Mesodermal cell (in vitro differentiated cells): ENCODE results near the gene IPCEF1.
A peak's percentile ranks its signal among the peaks of the same experiment; 100 is the strongest.
"Not testable (repeated sequence)": the region's sequence is repeated elsewhere in the genome, so short reads cannot be mapped to it uniquely, and the experiment has no call there.

Experiments used
- H3K27ac ChIP-seq: 2 replicates; pipeline ENCODE4 v1.7.0; 2013; ENCODE audit warnings: mild to moderate bottlenecking, low read depth, low read length, moderate library complexity; ENCODE audit not compliant: severe bottlenecking
- H3K36me3 ChIP-seq: 2 replicates; pipeline ENCODE4 v1.7.1; 2013; ENCODE audit warnings: mild to moderate bottlenecking, low read length, moderate library complexity; ENCODE audit not compliant: control insufficient read depth, insufficient read depth
- H3K4me1 ChIP-seq: one replicate; pipeline ENCODE4 v1.7.1; 2013; ENCODE audit warnings: mild to moderate bottlenecking, low read length; ENCODE audit not compliant: insufficient read depth, control insufficient read depth, poor library complexity, severe bottlenecking
- H3K4me3 ChIP-seq: 2 replicates; pipeline ENCODE4 v1.7.0; 2013; ENCODE audit warnings: low read length, control low read depth, mild to moderate bottlenecking; ENCODE audit not compliant: insufficient read depth, poor library complexity, severe bottlenecking; ENCODE audit errors: extremely low read depth
- H3K9me3 ChIP-seq: 2 replicates; pipeline ENCODE4 v1.7.1; 2013; ENCODE audit warnings: mild to moderate bottlenecking, low read length, moderate library complexity; ENCODE audit not compliant: control insufficient read depth
- WGBS, 2 experiments: methylation state at CpG; one replicate each; pipeline ENCODE4 v1.1.5; 2013; ENCODE audit warnings: missing lambda C conversion rate in 2 of 2; ENCODE audit not compliant: insufficient coverage in 2 of 2; 5-methylcytosine and 5-hydroxymethylcytosine counted together

IPCEF1 gene

DNA sequence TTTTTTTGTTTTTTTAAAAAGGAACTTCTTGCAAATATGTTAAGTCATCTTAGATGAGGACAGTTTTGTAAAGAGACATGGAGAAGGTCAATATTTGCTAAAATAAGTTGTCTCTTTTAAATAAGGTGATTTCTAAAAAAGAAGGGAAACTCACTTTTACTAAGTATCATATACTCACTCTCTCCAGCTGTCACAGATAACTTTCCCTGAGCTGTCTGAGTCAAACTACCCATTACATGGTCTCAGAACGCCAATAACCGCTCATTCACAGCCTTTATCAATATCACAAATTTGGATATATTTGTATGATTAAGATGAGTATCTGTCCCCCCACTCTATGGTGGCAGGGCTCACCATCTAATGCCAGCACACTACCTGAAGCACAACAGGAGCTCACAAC is 47.6 kb downstream of the IPCEF1 start:
- WGBS, 2 experiments = no CpG with 5 or more reads among the region's 2 CpGs

GRCh38 chr6:154307696-154308425 is 48.7 kb downstream of the IPCEF1 start:
- 76 to 88% methylated on average over 2 to 3 of the region's 7 CpGs for WGBS, 2 experiments
- no peak overlapping the region for H3K27ac ChIP-seq
- no peaks in the 10 kb centered on the region for H3K9me3 ChIP-seq
- H3K4me1 ChIP-seq = no peaks in the 10 kb centered on the region
- no peak overlapping the region for H3K4me3 ChIP-seq
- no peaks in the 10 kb centered on the region for H3K36me3 ChIP-seq

More for the DNA sequence above, 47.6 kb downstream of the IPCEF1 start:
- no peaks in the 10 kb centered on the region for H3K36me3 ChIP-seq
- no peaks in the 10 kb centered on the region for H3K9me3 ChIP-seq
- no peaks in the 10 kb centered on the region for H3K4me1 ChIP-seq
- no peak overlapping the region for H3K4me3 ChIP-seq
- H3K27ac ChIP-seq = no peak overlapping the region

GRCh38 chr6:154307147-154307546 is 49.5 kb downstream of the IPCEF1 start:
- not testable (repeated sequence) for H3K4me3 ChIP-seq, H3K36me3 ChIP-seq, H3K27ac ChIP-seq, H3K4me1 ChIP-seq, H3K9me3 ChIP-seq
- 89% methylated on average over 4 to 5 of the region's 6 CpGs for WGBS, 2 experiments

DNA sequence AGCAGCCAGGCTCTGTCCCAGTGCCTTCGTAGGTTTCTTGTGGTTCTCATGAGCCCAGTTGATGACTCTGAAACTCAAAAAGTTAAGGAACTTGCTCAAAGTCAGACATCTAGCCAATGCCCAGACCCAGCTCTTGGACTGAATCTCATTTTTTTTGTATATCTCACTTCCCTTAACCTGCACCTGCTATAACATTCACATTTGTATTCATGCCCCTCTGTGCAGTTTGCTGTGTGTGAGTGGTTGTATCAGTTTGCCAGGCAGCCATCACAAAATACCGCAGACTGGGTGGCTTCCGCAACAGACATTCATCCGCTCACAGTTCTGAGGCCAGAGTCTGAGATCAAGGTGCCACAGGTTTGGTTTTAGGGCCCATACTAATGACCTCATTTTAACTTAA is 49.9 kb downstream of the IPCEF1 start:
- Histone ChIP-seq H3K9me3 (no peaks in the 10 kb centered on the region), H3K4me1 (peaks cover 9% of the 10 kb centered on the region), H3K27ac (no peak overlapping the region), H3K36me3 (no peaks in the 10 kb centered on the region), H3K4me3 (no peak overlapping the region)
- WGBS, 2 experiments = 93 to 94% methylated on average over 4 of the region's 4 CpGs

GRCh38 chr6:154304191-154304590 is 52.4 kb downstream of the IPCEF1 start:
- Histone ChIP-seq H3K4me3 (no peak overlapping the region), H3K4me1 (peaks cover 9% of the 10 kb centered on the region), H3K9me3 (no peaks in the 10 kb centered on the region), H3K36me3 (no peaks in the 10 kb centered on the region), H3K27ac (no peak overlapping the region)
- no CpG with 5 or more reads among the region's 1 CpG for WGBS, 2 experiments

GRCh38 chr6:154303642-154304041 is 53.0 kb downstream of the IPCEF1 start:
- H3K4me3 ChIP-seq, H3K4me1 ChIP-seq, H3K9me3 ChIP-seq, H3K36me3 ChIP-seq, H3K27ac ChIP-seq: not testable (repeated sequence)
- WGBS, 2 experiments = 78 to 80% methylated on average over 4 of the region's 4 CpGs

DNA sequence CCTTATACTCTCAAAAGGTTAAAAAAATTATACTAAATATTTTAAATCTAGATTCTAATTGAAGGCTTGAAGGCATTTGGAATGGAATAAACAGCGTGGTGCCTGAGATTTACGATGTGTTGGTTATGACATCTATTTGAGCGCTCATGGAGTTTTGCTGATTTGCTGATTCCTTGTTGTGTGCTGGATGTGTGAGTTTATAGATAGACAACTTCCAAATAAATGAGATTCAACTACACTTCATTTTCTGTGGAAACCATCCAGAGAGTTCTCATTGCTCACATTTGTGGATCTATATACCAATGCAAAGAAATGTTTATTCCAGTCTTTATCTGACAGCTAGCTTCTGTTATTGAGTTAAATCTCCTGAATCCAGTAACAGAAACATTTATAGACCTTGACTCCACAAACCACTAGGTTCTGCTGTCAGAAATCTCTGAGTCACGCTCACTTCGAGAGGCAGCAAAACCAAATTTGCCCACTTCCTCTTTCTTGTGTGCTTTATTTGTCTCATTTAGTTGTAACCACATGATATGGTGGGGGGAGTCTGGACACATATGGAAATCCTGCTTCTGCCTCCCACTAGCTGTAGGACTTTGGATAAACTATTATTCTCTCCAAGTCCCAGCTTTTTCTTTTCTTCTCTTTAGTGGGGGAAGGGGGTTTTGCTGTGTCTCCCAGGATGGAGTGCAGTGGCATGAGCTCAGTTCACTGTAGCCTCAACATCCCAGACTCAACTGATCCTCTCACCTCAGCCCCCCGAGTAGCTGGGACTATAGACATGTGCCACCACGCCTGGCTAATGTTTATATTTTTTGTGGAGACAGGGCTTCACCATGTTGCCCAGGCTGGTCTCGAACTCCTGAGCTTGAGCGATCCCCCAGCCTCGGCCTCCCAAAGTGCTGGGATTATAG is 54.5 kb downstream of the IPCEF1 start:
- no peaks in the 10 kb centered on the region for H3K36me3 ChIP-seq
- H3K4me1 ChIP-seq = peaks cover 9% of the 10 kb centered on the region
- no peaks in the 10 kb centered on the region for H3K9me3 ChIP-seq
- H3K27ac ChIP-seq = no peak overlapping the region
- 93 to 100% methylated on average over 6 to 8 of the region's 10 CpGs for WGBS, 2 experiments
- no peak overlapping the region for H3K4me3 ChIP-seq

GRCh38 chr6:154301086-154301625 is 55.4 kb downstream of the IPCEF1 start:
- Histone ChIP-seq H3K36me3 (no peaks in the 10 kb centered on the region), H3K4me3 (no peak overlapping the region), H3K27ac (no peak overlapping the region), H3K4me1 (peaks cover 9% of the 10 kb centered on the region), H3K9me3 (no peaks in the 10 kb centered on the region)
- WGBS, 2 experiments = 100% methylated on average over 2 of the region's 7 CpGs; no CpG with 5 or more reads in 1 of the 2 experiments

DNA sequence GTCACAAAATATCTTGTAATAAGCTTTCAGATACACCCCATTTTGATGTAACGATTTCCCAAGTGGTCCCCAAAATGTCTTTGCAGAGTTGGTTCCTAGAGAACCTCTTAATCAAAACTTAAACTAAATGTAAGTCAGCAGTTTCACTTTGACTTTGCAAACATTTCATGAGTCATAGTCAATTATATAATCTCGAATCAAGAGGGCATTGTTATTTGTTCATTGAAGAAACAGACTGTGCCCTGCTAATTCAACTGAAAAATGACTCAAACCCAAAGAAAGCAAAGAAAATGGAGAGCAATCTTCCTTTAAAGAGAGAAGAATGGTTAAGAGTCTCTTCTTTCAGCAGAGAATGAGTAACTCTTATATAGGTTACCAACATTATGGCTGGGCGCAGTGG is 58.3 kb downstream of the IPCEF1 start:
- 94 to 100% methylated on average over 2 of the region's 3 CpGs for WGBS, 2 experiments
- Histone ChIP-seq H3K4me1 (peaks cover 10% of the 10 kb centered on the region), H3K27ac (no peak overlapping the region), H3K36me3 (no peaks in the 10 kb centered on the region), H3K4me3 (no peak overlapping the region), H3K9me3 (no peaks in the 10 kb centered on the region)

DNA sequence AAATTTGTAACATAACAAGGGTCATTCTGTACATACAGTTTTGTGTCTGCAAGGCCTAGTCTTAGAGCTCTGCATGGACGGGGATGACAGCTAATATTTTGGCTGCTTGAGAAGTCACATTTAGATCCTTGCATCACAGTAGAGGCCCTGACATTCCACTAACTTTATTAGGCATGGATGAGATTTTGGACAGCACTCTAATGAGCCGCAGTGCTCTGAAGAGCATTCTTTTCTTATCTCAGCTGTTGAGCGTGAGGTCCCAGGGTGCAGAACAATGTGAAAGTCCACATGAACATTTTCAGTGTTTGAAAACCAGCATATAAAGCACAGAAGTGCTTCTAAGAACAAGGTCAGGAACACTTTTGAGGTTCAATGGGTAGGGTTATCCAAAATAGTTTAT is 58.9 kb downstream of the IPCEF1 start:
- Histone ChIP-seq H3K9me3 (no peaks in the 10 kb centered on the region), H3K4me1 (peaks cover 16% of the 10 kb centered on the region), H3K36me3 (no peaks in the 10 kb centered on the region), H3K4me3 (no peak overlapping the region), H3K27ac (peak overlapping the region; percentile 29)
- WGBS, 2 experiments = 86 to 90% methylated on average over 2 to 3 of the region's 3 CpGs
